Activated naive CD4-positive, alpha-beta T cell treated with anti-CD3 and anti-CD28 coated beads, Interleukin-2, amount 50 U/mL, for 24 hours (primary cell): ENCODE measurements around the gene INPP5E.

Source experiments
- H3K27ac Mint-ChIP-seq: one replicate; pipeline ENCODE4 v1.8.0; 2021; ENCODE audit warnings: mild to moderate bottlenecking, mixed read lengths
- H3K27me3 Mint-ChIP-seq: one replicate; pipeline ENCODE4 v1.8.0; 2021; ENCODE audit warnings: mixed read lengths
- H3K36me3 Mint-ChIP-seq: one replicate; pipeline ENCODE4 v1.8.0; 2021; ENCODE audit warnings: mixed read lengths
- H3K4me1 Mint-ChIP-seq: one replicate; pipeline ENCODE4 v1.8.0; 2021; ENCODE audit warnings: mixed read lengths
- H3K4me3 Mint-ChIP-seq: one replicate; pipeline ENCODE4 v1.8.0; 2021; ENCODE audit warnings: mild to moderate bottlenecking, mixed read lengths
- H3K9me3 Mint-ChIP-seq: one replicate; pipeline ENCODE4 v1.8.0; 2021; ENCODE audit warnings: mixed read lengths

INPP5E gene

DNA sequence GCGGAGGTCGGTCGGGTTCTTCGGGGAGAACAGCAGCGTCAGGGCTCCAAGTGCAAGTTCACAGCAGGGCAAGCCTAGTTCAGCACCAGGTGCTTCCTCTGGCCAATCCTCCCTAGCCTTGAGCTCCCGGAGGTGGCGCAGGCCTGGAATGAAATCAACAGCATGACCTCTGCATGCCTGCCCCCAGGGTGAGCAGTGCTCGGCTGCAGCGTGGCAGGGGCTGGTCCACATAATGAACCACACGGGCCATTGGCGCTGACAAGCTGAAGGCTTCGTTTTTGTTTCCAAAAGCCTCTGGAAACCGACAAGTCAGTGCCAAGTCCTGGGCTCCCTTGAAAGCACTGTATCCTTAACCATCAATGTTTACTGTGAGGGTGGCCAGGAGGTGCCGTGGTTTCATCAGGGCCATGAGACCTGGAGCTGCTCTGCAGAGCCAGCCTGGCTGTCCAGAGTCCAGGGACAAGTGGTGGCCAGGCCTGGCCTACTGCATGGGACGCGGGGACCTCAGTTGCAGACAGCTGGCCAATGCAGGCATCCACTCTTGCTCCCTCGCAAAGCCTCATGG is 2.1 kb upstream of the INPP5E start:
- H3K9me3 Mint-ChIP-seq = no peaks in the 10 kb centered on the region
- peaks cover 17% of the 10 kb centered on the region for H3K4me1 Mint-ChIP-seq
- H3K4me3 Mint-ChIP-seq = no peak overlapping the region
- peaks cover 2% of the 10 kb centered on the region for H3K36me3 Mint-ChIP-seq
- H3K27ac Mint-ChIP-seq = no peak overlapping the region
- no peaks in the 10 kb centered on the region for H3K27me3 Mint-ChIP-seq

DNA sequence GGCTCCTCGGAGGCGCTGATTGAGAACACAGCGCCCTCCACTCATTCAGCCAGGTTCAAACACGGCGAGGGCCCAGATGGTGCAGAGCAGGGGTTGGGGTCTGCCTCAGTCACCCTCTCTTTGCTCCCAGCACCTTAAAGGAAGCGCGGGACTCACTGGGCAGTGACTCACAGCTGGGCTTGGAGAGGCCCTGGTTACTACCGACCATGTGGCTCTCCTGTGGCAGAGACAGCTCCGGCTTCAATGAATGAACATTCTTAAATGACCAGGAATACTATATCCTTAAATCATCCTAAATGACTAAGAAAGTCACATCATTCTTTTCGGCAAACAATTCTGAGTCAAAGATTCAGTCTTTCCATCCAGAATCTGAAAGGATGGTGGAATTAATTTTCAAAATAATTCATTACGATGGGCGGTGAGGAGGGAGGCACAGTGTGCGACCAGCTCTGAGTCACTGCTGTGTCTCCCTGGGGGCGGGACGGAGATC is 1.6 kb upstream of the INPP5E start:
- H3K27ac Mint-ChIP-seq = no peak overlapping the region
- no peaks in the 10 kb centered on the region for H3K9me3 Mint-ChIP-seq
- peaks cover 21% of the 10 kb centered on the region for H3K4me1 Mint-ChIP-seq
- H3K4me3 Mint-ChIP-seq = no peak overlapping the region
- no peaks in the 10 kb centered on the region for H3K36me3 Mint-ChIP-seq
- no peaks in the 10 kb centered on the region for H3K27me3 Mint-ChIP-seq

DNA sequence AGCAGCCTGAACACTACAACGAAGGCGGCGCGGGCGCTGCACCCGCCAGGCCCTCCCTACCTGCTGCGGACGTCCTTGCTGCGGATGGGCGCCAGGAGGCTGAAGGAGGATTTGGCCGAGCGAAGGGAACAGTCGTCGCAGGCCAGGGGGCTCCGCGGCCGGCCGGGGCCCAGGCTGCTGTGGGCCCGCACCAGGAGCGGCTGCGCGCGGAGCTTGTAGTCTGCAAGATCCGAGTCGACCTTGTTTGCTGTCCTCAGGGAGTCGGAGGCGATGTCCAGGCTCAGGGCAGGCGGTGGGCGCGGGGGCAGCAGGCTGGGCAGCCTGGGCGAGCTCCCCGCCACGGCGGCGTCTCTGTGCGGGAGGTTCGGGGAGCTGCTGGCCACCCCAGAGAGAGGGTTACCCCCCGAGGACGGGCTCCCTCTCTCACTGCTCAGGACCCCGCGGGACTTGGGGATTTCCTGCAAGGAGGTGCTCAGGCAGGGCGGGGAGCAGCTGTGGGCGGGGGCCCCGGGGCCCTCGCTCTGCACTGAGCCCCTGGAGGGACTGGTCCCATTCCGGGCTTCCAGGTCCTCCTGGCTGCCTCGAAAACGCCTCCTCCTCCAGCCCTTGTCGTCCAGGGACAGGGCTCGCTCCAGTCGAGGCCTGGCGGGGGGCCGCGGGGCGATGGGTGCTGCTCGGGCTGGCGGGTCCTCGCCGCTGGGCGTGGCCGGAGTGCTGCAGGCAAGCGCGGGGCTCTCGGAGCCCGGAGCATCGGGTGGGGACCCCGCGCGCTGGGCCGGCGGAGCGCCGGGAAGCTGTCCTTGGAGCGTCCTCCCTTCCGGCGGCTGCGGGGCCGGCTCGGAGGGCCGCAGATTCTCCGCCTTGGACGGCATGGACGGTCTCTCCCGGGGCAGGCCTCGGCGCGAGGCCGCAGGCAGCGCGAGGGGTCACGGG is 831 bp downstream of the INPP5E start:
- Mint-ChIP-seq H3K27ac (no peak overlapping the region), H3K27me3 (no peaks in the 10 kb centered on the region), H3K36me3 (no peaks in the 10 kb centered on the region), H3K4me3 (peak overlapping the region; percentile 81), H3K9me3 (no peaks in the 10 kb centered on the region), H3K4me1 (peaks cover 26% of the 10 kb centered on the region)

DNA sequence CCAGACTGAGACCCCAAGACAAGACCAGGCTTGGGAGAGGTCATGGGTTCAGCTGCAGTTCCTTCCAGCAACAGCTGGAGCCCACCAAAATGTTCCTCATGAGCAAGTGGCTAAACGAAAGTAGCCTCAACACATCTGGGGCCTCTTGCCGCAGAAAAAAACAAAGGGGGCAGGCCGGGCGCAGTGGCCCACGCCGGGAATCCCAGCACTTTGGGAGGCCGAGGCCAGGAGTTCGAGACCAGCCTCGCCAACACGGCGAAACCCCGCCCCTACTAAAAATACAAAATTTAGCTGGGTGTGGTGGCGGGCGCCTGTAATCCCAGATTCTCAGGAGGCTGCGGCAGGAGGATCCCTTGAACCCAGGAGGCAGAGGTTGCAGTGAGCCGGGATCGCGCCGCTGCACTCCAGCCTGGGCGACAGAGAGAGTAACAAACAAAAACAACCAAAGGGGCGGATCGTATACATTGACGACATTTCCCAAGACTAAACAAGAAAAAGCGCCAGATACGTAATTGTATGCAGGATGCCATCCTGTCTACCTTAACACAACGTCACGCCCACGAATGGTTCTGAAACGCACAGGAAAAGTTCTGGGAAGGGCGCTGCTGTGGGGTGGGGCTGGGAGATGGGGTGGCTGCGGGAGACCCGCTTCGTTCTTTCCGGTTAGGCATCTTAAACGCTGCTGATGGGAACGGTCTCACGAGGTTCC is 1.7 kb downstream of the INPP5E start:
- H3K4me1 Mint-ChIP-seq = peaks cover 26% of the 10 kb centered on the region
- no peaks in the 10 kb centered on the region for H3K36me3 Mint-ChIP-seq
- H3K27me3 Mint-ChIP-seq = no peaks in the 10 kb centered on the region
- peak overlapping the region; percentile 55 for H3K27ac Mint-ChIP-seq
- peak overlapping the region; percentile 81 for H3K4me3 Mint-ChIP-seq
- H3K9me3 Mint-ChIP-seq = no peaks in the 10 kb centered on the region

DNA sequence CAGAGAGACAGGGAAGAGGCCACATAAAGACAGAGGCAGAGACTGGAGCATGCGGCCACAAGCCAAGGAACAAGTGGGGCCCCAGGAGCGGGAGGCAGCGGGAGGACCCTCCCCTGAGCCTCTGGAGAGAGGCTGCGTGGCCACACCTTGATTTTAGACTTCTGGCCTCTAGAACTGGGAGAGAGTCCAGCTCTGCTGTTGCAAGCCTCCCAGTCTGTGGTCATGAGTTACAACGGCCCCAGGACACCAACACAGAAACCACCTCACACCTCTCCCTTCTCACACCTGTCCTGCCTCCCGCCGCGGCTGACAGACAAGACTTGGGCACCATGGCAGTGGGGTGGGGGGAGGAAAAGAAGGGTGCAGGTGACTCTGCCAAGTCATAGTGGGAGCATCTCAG is 2.2 kb downstream of the INPP5E start:
- H3K4me3 Mint-ChIP-seq = peak overlapping the region; percentile 81
- no peaks in the 10 kb centered on the region for H3K36me3 Mint-ChIP-seq
- H3K4me1 Mint-ChIP-seq = peaks cover 26% of the 10 kb centered on the region
- peak overlapping the region; percentile 68 for H3K27ac Mint-ChIP-seq
- H3K27me3 Mint-ChIP-seq = no peaks in the 10 kb centered on the region
- no peaks in the 10 kb centered on the region for H3K9me3 Mint-ChIP-seq

DNA sequence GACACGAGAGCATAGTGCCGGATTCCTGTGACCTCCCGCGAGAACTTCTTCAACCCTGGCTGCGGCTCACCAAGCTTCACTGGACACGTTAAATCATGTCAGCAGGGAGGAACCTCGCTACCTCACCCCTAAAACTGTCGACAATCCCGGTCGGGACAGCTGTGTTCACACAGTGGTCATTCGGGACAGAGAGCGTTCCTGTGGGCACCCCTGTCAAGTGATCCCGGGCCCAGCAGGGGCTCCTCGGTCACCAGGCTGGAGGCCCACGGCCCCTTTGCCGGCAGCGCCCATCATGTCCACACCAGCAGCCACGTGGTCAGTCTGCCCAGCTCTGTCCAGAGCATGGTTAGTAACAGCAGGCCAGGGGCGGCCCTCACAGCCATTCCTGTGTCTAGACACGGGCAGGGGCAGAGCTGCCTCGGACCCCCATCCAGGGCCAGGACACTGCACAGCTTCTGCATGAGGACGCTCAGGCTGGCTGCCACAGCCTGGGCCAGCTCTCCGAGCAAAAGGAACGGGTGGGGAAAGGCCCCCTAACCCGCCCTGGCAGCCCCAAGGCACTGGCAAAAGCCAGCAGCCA is 3.5 kb downstream of the INPP5E start:
- no peaks in the 10 kb centered on the region for H3K9me3 Mint-ChIP-seq
- H3K36me3 Mint-ChIP-seq = no peaks in the 10 kb centered on the region
- no peaks in the 10 kb centered on the region for H3K27me3 Mint-ChIP-seq
- no peak overlapping the region for H3K27ac Mint-ChIP-seq
- peaks cover 26% of the 10 kb centered on the region for H3K4me1 Mint-ChIP-seq
- peak overlapping the region; percentile 81 for H3K4me3 Mint-ChIP-seq

DNA sequence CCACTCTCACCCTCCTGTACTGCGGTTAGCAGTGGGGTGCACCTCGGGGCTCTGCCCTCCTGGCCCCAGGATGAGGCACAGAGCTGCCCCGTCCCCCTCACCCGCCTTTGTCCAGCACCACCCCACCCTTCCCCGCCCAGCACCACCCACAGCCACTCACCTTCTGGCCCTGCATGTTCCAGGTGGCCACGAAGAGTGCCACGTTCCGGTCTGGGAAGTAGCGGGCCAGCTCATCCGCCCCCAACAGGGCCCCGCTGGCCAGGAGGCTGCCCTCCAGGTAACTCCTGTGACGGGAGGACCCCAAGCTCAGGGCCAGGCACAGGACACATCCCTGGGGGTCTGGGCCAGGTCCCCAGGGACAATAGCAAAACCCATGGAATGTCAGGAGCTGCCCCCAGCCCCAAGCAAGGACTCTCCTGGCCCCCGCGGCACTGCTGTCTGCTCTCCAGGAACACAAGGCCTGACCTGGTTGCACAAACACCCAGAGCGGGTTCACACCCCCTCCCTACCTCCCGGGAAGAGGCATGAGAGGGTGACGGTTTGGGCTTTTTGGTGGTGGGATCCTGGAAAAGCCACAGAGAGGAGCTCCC is 5.0 kb downstream of the INPP5E start:
- Mint-ChIP-seq H3K27me3 (no peaks in the 10 kb centered on the region), H3K27ac (no peak overlapping the region), H3K36me3 (no peaks in the 10 kb centered on the region), H3K4me3 (no peak overlapping the region), H3K4me1 (peaks cover 26% of the 10 kb centered on the region), H3K9me3 (no peaks in the 10 kb centered on the region)

DNA sequence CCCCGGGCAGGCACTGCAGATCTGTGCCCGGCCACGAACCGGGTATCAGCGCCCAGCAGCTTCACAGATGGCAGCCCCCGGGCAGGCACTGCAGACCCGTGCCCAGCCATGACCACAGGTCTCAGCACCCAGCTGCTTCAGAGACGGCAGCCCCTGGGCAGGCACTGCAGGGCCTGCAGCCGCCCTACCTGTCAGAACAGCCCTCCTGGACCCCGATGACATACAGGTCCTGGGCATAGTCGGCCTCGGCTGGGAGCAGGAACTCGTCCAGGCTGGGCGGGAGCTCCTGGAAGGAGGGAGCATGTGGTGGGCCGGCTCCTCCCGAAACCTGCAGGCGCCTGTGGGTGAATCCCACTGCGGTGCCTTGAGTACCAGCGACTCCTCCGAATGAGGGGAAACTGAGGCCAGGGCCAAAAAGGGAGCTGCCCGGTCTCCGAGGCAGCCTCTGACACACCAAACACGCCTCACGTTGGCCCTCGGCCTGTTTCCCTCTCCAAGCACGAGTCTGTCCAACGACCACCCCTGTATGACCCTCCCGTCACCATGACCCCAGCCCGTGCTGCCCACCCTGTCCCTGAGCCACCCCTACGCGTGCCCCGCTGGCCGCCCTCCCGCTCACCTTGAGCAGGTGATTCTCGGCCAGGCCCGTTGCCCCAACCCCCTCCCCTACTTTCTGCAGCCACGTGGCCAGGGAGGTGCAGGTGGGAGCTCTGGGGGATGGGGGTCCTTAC is 5.6 kb downstream of the INPP5E start:
- Mint-ChIP-seq H3K27me3 (no peaks in the 10 kb centered on the region), H3K27ac (no peak overlapping the region), H3K4me3 (no peak overlapping the region), H3K36me3 (no peaks in the 10 kb centered on the region), H3K4me1 (peaks cover 26% of the 10 kb centered on the region), H3K9me3 (no peaks in the 10 kb centered on the region)

DNA sequence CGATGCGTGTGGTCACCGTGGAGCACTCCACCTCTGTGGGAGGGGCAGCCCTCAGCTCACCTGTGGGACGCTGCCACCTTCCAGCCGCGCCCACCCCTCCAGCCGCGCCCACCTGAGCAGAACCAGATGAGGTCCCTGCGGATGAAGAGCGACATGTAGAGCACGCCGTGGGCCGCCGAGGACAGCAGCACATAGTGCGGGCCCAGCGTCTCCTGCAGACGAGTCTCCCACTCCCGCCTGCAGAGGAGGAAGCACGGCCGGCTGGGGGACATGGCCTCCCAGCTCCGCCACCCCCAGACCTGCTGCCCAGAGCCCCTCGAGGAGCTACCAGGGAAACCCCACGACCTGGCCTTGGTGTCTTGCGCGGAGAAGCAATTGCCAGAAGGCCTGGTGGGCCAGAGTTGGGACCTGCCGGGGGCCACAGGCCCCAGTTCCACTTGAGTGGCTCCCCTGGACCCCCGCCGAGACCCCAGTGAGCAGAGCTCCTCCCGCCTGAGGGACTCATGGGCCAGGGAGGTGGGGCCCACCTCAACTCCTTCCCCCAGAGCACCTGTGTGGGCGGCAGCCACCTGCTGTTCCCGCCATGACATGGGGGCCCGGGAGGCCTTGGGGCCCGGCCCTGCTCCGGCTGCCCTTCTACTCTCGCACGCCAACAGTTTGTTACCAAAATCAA is 6.5 kb downstream of the INPP5E start:
- H3K27me3 Mint-ChIP-seq = no peaks in the 10 kb centered on the region
- no peaks in the 10 kb centered on the region for H3K9me3 Mint-ChIP-seq
- H3K27ac Mint-ChIP-seq = no peak overlapping the region
- no peak overlapping the region for H3K4me3 Mint-ChIP-seq
- peaks cover 3% of the 10 kb centered on the region for H3K36me3 Mint-ChIP-seq
- peaks cover 23% of the 10 kb centered on the region for H3K4me1 Mint-ChIP-seq

DNA sequence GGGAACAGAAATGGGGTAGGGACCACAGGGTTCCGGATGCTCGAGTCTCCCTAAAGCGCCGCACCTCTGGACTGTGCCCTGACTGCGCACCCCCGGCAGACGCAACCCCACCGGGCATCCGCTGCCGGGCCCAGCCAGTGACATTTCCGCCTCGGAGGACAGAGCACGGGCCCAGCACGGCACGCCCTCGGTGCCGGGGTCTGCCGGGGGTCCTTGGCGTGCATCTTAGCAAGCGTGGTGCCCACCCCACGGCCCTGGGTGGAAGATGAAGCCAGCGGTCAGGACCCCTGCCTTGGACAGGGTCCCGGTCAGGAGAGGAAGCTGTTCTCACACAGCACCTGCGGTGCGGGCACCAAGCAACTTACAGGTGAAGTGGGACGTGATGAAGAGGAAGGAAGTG is 7.1 kb downstream of the INPP5E start:
- Mint-ChIP-seq H3K9me3 (no peaks in the 10 kb centered on the region), H3K4me1 (peaks cover 17% of the 10 kb centered on the region), H3K4me3 (no peak overlapping the region), H3K27me3 (no peaks in the 10 kb centered on the region), H3K36me3 (peaks cover 3% of the 10 kb centered on the region), H3K27ac (no peak overlapping the region)

DNA sequence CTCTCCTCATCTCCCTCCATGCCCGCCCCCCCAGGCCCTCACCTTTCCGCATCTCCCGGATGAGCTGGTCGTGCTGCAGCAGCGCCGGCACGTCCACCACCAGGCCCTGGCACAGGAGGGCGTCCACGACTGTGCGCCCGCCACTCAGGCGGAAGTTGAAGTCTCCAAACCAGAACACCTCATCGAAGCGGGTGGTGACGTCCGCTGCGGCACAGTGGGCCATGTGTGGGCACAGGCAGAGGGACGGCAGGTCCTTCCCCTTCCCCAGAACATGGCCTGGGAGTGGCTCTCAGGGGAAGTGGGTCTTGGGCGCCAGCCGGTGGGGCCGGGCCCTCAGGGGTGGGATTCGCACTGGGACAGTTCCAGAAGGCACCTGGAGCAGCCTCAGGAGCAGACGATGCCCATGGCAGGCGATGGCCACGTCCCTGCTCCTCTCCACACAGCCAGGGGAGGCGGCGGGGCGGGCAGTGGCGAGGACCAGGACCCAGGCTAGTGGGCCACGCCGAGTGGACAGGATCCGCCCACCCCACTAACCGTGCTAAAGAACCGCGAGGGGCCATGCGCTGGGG is 7.8 kb downstream of the INPP5E start:
- Mint-ChIP-seq H3K27ac (no peak overlapping the region), H3K4me1 (peaks cover 9% of the 10 kb centered on the region), H3K9me3 (no peaks in the 10 kb centered on the region), H3K27me3 (no peaks in the 10 kb centered on the region), H3K36me3 (peaks cover 3% of the 10 kb centered on the region), H3K4me3 (no peak overlapping the region)

DNA sequence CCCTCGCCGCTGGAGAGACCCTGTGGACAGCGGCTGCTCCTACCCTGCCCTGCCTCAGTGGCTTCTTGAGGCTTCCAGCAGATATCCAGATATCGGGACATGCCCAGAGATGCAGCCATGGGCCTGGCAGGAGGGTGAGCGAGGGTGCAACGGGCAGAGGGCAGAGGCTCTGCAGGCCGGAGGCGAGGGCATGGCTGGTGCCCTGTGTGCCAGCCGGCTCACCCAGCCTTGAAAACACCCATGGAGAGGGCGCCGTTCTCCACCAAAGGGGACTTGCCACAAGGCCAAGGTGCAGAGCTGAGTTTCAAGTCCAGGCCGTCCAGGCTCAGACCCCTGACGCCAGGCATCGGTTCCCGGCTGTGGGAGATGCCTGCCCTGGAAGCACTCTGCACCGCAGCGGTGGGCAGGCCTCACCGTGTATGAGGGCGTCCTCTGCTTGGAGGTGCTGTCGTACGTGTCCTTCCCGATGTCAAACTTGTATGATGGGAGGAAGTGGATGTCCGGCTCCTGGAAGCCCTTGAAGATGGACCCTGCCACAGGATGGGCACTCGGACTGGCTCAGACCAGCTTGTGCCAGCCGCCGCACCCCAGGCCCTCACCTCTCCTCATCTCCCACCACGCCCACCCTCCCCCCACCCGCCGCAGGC is 8.9 kb downstream of the INPP5E start:
- no peaks in the 10 kb centered on the region for H3K27me3 Mint-ChIP-seq
- H3K27ac Mint-ChIP-seq = no peak overlapping the region
- no peak overlapping the region for H3K4me3 Mint-ChIP-seq
- H3K4me1 Mint-ChIP-seq = peaks cover under 1% of the 10 kb centered on the region
- peaks cover 3% of the 10 kb centered on the region for H3K36me3 Mint-ChIP-seq
- H3K9me3 Mint-ChIP-seq = no peaks in the 10 kb centered on the region

DNA sequence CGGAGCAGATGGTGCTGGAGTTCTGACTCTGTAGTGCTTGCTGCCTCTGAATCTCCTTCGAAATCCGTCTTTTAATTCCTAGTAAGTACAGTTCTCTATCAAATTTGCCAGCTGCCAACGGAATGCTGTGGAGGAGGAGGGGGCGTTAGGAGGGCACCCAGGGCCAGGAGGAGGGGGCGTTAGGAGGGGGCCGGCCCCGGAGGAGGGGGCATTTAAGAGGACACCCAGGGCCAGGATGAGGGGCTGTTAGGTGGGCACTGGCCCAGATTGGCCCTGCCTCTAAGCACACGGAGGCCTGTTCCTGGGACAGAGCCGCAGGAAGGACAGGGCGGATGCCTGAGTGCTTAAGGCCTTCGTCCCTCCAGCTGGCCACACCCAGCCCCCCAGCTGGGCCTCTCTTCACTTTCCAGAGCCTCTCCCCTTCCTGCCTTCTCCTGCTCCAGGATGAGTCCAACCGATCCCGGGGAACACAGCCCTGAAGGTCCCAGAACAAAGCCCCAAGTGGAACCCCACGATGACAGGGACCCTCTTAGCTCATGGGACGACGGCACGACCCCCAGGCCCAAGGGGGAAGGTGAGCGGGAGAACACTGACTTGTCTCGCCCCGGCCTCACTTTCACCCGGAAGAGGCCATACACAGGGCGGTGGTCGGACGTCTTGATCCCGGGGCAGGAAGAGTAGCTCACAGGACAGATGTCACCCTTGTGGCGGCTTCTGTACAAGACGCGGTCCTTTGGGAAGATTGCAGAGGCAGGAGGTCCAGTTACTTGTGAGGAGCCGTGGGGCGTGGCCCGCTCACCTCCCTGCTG is 9.8 kb downstream of the INPP5E start:
- Mint-ChIP-seq H3K4me3 (no peak overlapping the region), H3K27ac (no peak overlapping the region), H3K27me3 (no peaks in the 10 kb centered on the region)

More for the DNA sequence above, 9.8 kb downstream of the INPP5E start:
- Mint-ChIP-seq H3K36me3 (peaks cover 4% of the 10 kb centered on the region), H3K9me3 (no peaks in the 10 kb centered on the region), H3K4me1 (no peaks in the 10 kb centered on the region)
